Measurements from ENCODE around the gene MBD3. TPM values are rescaled to one million over a fixed set of nuclear protein-coding genes. Genes with fewer than 3 reads are reported as not detected.

Gene MBD3
- total RNA-seq, 1 experiment from 2014 or later, result 65.6 TPM

- Mint-ChIP-seq H3K36me3 (ENCODE audit: insufficient read depth, unreplicated experiment) (no peaks in the 10 kb centered on the region), H3K4me3 (ENCODE audit: low read depth, unreplicated experiment) (no peak overlapping the region)
Measured at GRCh38 chr19:1526066-1526778, 66.4 kb downstream of the MBD3 start.

DNA sequence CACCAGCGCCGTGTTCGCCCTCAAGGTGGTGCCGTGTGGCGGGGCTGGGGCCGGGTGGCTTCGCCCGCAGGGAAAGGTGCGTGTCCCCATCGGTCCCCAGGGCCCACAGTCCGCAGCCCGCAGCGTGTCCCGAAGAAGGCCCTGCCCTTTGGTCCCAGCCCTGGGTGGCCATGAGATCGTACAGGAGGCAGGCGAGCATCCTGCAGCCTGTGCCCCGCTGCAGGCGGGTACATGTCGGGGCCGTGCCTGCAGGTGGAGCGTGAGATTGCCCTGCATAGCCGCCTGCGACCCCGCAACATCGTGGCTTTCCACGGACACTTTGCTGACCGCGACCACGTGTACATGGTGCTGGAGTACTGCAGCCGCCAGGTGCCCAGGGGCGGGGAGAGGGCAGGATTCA lies 67.3 kb downstream of the MBD3 start:
- no TSS peak for BruUV-seq (replicated peaks)
- Mint-ChIP-seq H3K27ac (ENCODE audit: unreplicated experiment) (no peak overlapping the region), H3K27me3 (ENCODE audit: unreplicated experiment) (peaks cover 53% of the 10 kb centered on the region), H3K4me3 (ENCODE audit: low read depth, unreplicated experiment) (no peak overlapping the region), H3K36me3 (ENCODE audit: insufficient read depth, unreplicated experiment) (no peaks in the 10 kb centered on the region), H3K9me3 (ENCODE audit: low read depth, unreplicated experiment) (no peaks in the 10 kb centered on the region), H3K4me1 (ENCODE audit: low read depth, unreplicated experiment) (peaks cover 7% of the 10 kb centered on the region)
- DNase-seq, result no peak
- intact Hi-C loops (cut with micrococcal nuclease; ENCODE audit: unreplicated experiment), result no loop called here
- CTCF ChIA-PET, result no interaction called here
- TF ChIP-seq, protein P1, sequence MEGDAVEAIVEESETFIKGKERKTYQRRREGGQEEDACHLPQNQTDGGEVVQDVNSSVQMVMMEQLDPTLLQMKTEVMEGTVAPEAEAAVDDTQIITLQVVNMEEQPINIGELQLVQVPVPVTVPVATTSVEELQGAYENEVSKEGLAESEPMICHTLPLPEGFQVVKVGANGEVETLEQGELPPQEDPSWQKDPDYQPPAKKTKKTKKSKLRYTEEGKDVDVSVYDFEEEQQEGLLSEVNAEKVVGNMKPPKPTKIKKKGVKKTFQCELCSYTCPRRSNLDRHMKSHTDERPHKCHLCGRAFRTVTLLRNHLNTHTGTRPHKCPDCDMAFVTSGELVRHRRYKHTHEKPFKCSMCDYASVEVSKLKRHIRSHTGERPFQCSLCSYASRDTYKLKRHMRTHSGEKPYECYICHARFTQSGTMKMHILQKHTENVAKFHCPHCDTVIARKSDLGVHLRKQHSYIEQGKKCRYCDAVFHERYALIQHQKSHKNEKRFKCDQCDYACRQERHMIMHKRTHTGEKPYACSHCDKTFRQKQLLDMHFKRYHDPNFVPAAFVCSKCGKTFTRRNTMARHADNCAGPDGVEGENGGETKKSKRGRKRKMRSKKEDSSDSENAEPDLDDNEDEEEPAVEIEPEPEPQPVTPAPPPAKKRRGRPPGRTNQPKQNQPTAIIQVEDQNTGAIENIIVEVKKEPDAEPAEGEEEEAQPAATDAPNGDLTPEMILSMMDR (IDR thresholded peaks at IDR 0.05; ENCODE audit: unreplicated experiment), result no peak

More at GRCh38 chr19:1526066-1526778, 66.4 kb downstream of the MBD3 start:
- H3K27ac Mint-ChIP-seq (ENCODE audit: unreplicated experiment), result no peak overlapping the region
- CTCF ChIA-PET, result no interaction called here
- no TSS peak for BruUV-seq (replicated peaks)
- peaks cover 7% of the 10 kb centered on the region for H3K4me1 Mint-ChIP-seq (ENCODE audit: low read depth, unreplicated experiment)
- no peaks in the 10 kb centered on the region for H3K9me3 Mint-ChIP-seq (ENCODE audit: low read depth, unreplicated experiment)
- DNase-seq, result no peak
- TF ChIP-seq, protein P1 (IDR thresholded peaks at IDR 0.05; ENCODE audit: unreplicated experiment), result no peak
- intact Hi-C loops (cut with micrococcal nuclease; ENCODE audit: unreplicated experiment), result no loop called here
- peaks cover 57% of the 10 kb centered on the region for H3K27me3 Mint-ChIP-seq (ENCODE audit: unreplicated experiment)

- H3K4me1 Mint-ChIP-seq (ENCODE audit: low read depth, unreplicated experiment), result peaks cover 7% of the 10 kb centered on the region
- intact Hi-C loops (cut with micrococcal nuclease; ENCODE audit: unreplicated experiment), result no loop called here
- no peaks in the 10 kb centered on the region for H3K9me3 Mint-ChIP-seq (ENCODE audit: low read depth, unreplicated experiment)
- no TSS peak for BruUV-seq (replicated peaks)
- TF ChIP-seq, protein P1 (IDR thresholded peaks at IDR 0.05; ENCODE audit: unreplicated experiment), result no peak
- H3K27me3 Mint-ChIP-seq (ENCODE audit: unreplicated experiment), result peaks cover 49% of the 10 kb centered on the region
- no peaks in the 10 kb centered on the region for H3K36me3 Mint-ChIP-seq (ENCODE audit: insufficient read depth, unreplicated experiment)
- no peak for DNase-seq
- no peak overlapping the region for H3K27ac Mint-ChIP-seq (ENCODE audit: unreplicated experiment)
- CTCF ChIA-PET, result no interaction called here
- H3K4me3 Mint-ChIP-seq (ENCODE audit: low read depth, unreplicated experiment), result no peak overlapping the region
Measured at GRCh38 chr19:1524972-1525325, 67.7 kb downstream of the MBD3 start.

DNA sequence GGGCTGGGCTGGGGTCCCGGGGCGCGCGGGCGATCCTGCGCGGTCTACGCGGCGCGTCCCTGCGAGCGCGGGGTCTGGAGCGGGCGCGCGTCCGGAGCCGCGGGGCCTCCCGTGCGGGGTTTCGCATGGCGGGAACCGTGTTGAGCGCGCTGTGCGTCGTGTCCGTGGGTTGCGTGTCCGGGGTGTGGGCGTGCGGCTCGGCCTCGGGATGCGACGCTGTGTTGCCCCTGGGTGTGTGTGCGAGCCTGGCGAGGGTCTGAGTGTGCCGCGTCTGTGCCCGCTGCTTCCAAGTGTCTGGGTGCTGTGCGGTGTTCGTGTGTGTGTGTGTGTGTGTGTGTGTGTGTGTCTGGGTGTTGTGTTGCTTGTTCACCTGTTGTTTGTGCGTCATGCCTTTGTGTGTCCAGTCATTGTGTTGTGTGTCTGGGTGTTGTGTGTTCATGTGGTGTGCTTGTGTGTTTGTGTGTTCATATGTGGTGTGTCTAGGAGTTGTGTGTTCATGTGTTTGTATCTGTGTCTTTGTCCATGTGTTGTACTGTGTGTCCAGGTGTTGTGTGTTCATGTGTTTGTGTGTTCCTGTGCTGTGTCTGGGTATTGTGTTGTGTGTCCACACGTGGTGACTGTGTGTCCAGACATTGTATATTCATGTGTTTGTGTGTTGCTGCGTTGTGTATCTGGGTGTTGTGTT lies 68.2 kb downstream of the MBD3 start:
- Mint-ChIP-seq H3K4me3 (ENCODE audit: low read depth, unreplicated experiment) (no peak overlapping the region), H3K27ac (ENCODE audit: unreplicated experiment) (no peak overlapping the region), H3K36me3 (ENCODE audit: insufficient read depth, unreplicated experiment) (no peaks in the 10 kb centered on the region), H3K4me1 (ENCODE audit: low read depth, unreplicated experiment) (peaks cover 7% of the 10 kb centered on the region), H3K9me3 (ENCODE audit: low read depth, unreplicated experiment) (no peaks in the 10 kb centered on the region), H3K27me3 (ENCODE audit: unreplicated experiment) (peaks cover 44% of the 10 kb centered on the region)
- TF ChIP-seq, protein P1 (IDR thresholded peaks at IDR 0.05; ENCODE audit: unreplicated experiment), result no peak
- DNase-seq, result no peak
- intact Hi-C loops (cut with micrococcal nuclease; ENCODE audit: unreplicated experiment), result no loop called here
- CTCF ChIA-PET, result no interaction called here
- no TSS peak for BruUV-seq (replicated peaks)

Other genes with a start within 250 kb of the MBD3 start
- gene NDUFS7, start 209.0 kb downstream of the MBD3 start, total RNA-seq (2022), result 60.3 and 67.9 TPM in 2 replicates
- 14.3 and 19.4 TPM in 2 replicates for gene GAMT, start 191.3 kb downstream of the MBD3 start, total RNA-seq (2022)
- gene DAZAP1, start 185.3 kb downstream of the MBD3 start, total RNA-seq (2022), result 148 and 151 TPM in 2 replicates
- gene RPS15, start 154.5 kb downstream of the MBD3 start, total RNA-seq (2022), result 628 and 642 TPM in 2 replicates
- gene APC2, start 142.7 kb downstream of the MBD3 start, total RNA-seq (2022), result 0.12 and 0.44 TPM in 2 replicates
- 33.7 and 33.8 TPM in 2 replicates for gene C19orf25, start 113.7 kb downstream of the MBD3 start, total RNA-seq (2022)
- 4.5 and 5.5 TPM in 2 replicates for gene PCSK4, start 102.5 kb downstream of the MBD3 start, total RNA-seq (2022)
- 13.9 and 16.2 TPM in 2 replicates for gene REEP6, start 101.7 kb downstream of the MBD3 start, total RNA-seq (2022)
- 9.5 and 9.6 TPM in 2 replicates for gene ADAMTSL5, start 79.8 kb downstream of the MBD3 start, total RNA-seq (2022)
- gene PLK5, start 68.8 kb downstream of the MBD3 start, total RNA-seq (2022), result not detected in 2 replicates
- gene MEX3D, start 24.5 kb downstream of the MBD3 start, total RNA-seq (2022), result 41.4 and 42.0 TPM in 2 replicates
- gene UQCR11, start 12.6 kb upstream of the MBD3 start, total RNA-seq (2022), result 148 and 149 TPM in 2 replicates
- 102 and 110 TPM in 2 replicates for gene TCF3, start 59.8 kb upstream of the MBD3 start, total RNA-seq (2022)
- gene ONECUT3, start 160.6 kb upstream of the MBD3 start, total RNA-seq (2022), result 20.0 and 25.7 TPM in 2 replicates
- gene ATP8B3, start 219.4 kb upstream of the MBD3 start, total RNA-seq (2022), result 5.9 and 6.7 TPM in 2 replicates